ENCODE measurements around the gene EARS2.
"Not testable (repeated sequence)": the region's sequence is repeated elsewhere in the genome, so short reads cannot be mapped to it uniquely, and the experiment has no call there.

Gene EARS2

GRCh38 chr16:23570992-23571632 lies 14.0 kb upstream of the EARS2 start:
- no peak for DNase-seq (ENCODE audit: insufficient read length, low spot score)

DNA sequence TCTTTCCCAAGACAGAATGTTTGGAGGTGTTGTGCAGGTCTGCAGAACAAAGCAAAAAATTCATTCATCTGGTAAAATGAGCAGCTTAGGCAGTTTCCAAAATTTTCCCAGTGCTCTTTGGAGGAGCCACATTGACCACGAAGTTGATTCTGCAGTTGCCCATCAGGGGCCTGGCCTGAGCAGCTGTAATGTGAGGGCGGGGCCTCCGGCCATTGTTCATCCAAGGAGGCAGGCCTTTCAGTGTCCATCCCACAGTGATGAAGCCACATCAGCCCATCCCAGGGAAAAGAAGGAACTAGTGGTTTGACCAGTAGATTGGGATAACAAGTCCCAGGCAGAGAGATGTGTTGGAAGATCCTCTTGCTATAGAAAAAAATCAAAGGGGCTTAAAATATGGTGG lies 10.5 kb upstream of the EARS2 start:
- no peak for FAIRE-seq
- DNase-seq (ENCODE audit: insufficient read length, low spot score): no peak

More at GRCh38 chr16:23570992-23571632, 14.0 kb upstream of the EARS2 start:
- FAIRE-seq: no peak

GRCh38 chr16:23566724-23567123 lies 9.6 kb upstream of the EARS2 start:
- no peak for DNase-seq (ENCODE audit: insufficient read length, low spot score)
- FAIRE-seq: no peak

DNA sequence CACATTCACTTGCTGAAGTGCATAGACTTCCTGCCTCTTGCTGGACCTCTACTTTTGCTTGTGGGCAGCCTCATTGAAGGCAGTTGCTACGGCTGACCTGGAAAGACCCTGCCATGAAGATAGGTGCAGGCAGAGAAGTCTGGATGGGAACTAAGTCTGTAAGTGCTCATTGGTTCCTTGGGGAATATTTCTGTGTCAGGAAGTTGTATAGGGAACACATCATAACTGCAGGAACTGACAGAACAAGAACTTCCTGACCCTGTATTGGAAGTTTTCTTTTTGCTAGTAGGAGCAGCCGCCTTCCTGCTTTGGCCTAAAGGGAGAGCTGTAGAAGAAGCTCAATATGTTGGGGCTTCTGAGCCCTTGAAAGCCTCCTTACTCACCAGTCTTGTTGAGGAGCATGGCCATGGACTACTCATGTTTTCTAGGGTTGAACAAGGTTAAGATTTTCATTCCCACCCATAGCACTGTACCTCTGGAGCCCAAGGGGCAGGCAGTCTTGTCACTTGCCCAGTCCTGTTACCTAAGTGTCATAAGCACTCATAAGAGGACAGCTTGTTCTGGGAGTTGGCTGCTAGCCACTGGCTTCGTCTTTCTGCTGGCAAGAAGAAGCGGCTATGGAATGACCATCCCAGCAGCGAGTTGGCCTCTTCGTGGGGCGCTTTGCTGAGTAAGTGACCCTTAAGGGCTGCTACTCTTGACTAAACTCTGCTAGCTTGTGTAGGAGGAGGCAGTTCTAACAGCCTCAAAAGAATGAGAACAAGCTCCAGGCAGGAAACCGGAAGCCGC lies 7.6 kb upstream of the EARS2 start:
- FAIRE-seq (no peak), DNase-seq (ENCODE audit: insufficient read length, low spot score) (no peak)

- FAIRE-seq (no peak), DNase-seq (ENCODE audit: insufficient read length, low spot score) (no peak)
Measured at GRCh38 chr16:23563186-23563585, 6.0 kb upstream of the EARS2 start.

DNA sequence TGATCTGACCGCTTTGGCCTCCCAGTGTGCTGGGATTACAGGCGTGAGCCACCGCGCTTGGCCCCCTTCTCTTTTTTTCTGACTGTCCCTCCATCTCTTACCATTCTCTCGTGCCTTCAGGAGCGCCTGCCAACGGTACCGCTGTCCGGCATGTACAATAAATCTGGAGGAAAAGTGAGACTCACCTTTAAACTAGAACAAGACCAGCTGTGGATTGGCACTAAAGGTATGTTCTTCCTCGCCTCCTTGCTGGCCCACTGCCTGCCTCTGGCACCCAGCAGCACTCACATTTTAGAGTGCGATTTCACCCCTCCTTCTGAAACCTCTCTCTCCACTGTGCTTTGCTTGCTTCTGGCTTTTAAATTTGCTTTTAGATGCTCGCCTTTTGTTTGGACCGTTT lies 5.4 kb upstream of the EARS2 start:
- FAIRE-seq (no peak), DNase-seq (ENCODE audit: insufficient read length, low spot score) (no peak)

DNA sequence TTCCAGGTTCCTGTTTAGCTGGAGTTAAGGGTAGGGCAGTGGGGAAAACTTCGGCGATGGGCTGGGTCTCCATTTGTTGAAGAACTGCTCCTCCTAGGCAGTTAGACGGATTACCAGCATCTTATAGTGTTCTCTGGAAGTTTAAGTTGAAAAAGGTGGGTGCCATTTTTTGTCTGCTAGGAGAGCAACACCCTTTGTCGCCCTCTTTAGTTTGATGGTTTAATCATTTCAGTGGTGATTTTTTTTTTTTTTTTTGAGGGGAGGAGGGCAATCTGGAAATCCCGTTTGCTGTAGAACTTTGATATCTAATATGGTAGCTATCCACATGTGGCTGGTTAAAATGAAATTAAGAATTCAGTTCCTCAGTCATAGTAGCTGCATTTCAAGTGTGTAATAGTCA lies 4.4 kb upstream of the EARS2 start:
- FAIRE-seq (no peak), DNase-seq (ENCODE audit: insufficient read length, low spot score) (no peak)

DNA sequence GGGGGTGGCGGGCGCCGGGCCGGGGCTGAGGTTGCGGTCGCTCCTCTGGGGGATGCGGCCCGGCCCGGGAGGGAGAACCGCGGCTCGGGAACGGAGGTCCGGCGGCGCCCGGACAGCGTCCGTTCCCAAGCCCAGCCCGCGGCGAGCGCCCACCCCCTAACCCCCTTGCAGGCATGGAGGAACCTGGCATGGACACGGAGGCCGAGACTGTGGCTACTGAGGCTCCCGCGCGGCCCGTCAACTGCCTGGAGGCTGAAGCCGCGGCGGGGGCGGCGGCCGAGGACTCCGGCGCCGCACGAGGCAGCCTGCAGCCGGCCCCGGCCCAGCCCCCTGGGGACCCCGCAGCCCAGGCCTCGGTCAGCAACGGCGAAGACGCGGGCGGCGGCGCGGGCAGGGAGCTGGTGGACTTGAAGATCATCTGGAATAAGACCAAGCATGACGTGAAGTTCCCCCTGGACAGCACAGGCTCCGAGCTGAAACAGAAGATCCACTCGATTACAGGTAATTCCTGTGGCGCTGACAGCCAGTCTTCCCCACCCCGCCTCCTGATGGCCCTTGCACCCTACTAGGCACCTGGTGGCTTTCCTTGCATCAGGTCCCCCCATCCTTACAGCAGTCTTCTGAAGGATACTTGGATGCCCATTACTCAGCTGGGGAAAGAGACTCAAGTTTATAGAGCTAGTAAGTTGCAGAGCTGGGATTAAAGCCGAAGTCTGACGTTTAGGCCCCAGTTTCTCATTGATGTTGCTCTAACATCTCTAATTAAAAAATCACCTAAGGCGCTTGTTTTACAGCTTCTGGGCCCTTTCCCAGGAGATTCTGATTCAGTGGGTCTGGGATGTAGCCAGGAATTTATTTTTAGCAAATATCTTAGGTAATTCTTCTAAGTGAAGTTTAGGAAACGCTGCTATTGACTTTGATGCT lies 891 bp upstream of the EARS2 start:
- FAIRE-seq: no peak
- DNase-seq (ENCODE audit: insufficient read length, low spot score): peak; percentile 14

DNA sequence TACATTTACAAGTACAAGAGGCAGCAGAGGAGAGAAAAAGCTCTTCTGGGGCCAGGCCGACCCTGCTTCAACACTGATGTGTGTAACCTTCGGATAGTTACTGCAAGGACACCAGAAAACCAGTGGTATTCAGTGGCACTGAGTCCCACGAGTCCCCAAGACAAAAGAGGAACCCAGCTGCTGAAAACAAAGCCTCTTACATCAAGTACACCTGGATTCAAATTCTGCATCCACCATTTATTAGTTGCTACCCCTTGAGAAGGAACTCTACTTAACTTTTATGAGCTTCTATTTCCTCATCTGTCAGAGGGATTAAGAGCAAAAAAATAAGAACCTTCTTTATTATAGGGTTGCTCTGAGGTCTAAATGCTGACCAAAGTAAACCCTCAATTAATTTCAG lies 2.6 kb downstream of the EARS2 start:
- DNase-seq (ENCODE audit: insufficient read length, low spot score) (no peak), FAIRE-seq (no peak)

DNA sequence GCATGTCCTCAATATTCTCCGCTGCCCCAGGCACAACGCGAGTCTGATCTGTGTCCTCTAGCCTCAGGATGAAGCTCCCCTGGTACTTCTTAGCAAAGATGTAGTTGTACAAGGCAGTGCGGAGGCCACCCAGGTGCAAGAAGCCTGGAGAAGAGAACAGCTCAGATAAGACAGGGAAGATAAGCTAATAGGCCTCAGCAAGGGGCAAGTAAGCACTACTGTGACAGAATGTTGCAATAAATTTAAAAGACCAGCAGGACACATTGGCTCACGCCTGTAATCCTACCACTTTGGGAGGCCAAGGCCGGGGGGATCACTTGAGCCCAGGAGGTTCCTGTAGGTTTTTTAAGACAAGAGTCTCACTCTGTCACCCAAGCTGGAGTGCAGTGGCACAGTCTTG lies 5.0 kb downstream of the EARS2 start:
- DNase-seq (ENCODE audit: insufficient read length, low spot score) (no peak), FAIRE-seq (no peak)

DNA sequence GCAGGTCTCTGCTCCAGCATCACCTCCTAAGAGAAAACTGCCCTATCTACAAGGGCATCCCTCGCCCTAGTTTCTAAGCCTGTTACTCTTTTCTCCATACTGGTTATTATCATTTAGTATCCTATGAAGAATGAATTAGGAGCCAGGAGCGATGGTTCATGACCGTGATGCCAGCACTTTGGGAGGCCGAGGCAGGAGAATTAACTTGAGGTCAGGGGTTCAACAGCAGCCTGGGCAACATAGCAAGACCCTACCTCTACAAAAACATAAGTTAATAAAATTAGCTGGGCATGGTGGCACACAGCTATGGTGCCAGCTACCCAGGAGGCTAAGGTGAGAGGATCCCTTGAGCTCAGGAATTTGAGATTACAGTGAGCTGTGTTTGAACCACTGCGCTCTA lies 7.2 kb downstream of the EARS2 start:
- no peak for DNase-seq (ENCODE audit: insufficient read length, low spot score)
- no peak for FAIRE-seq

DNA sequence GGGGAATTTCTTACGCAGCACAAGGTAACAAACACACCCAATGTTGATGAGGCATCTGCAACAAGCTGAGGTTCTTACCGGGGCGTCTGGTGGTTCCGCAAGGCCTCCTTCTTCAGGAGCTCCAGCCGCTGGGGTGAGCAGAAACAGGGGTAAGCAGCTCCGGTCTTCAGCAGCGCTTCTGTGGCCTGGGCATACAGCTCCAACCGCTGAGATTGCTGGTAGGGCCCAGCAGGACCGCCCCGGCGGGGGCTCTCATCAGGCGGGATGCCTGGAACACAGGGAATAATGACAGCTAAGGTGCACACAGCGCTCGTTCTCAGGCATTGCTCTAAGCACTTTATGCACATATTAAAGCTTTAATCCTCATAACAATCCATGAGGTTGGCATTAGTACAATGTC lies 12.7 kb downstream of the EARS2 start:
- no peak for DNase-seq (ENCODE audit: insufficient read length, low spot score)
- no peak for FAIRE-seq

DNA sequence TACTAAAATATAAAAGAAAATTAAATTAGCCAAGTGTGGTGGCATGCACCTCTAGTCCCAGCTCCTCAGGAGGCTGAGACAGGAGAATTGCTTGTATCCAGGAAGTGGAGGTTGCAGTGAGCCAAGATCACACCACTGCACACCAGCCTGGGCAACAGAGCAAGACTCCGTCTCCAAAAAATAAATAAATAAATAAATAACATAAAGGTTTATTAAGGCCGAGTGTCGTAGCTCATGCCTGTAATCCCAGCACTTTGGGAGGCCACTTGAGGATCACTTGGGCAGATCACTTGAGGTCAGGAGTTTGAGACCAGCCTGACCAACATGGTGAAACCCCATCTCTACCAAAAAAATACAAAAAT lies 16.4 kb downstream of the EARS2 start:
- not testable (repeated sequence) for DNase-seq (ENCODE audit: insufficient read length, low spot score); FAIRE-seq

GRCh38 chr16:23539984-23540816 lies 16.9 kb downstream of the EARS2 start:
- DNase-seq (ENCODE audit: insufficient read length, low spot score) (no peak), FAIRE-seq (no peak)

GRCh38 chr16:23538919-23539278 lies 18.3 kb downstream of the EARS2 start:
- DNase-seq (ENCODE audit: insufficient read length, low spot score): no peak

DNA sequence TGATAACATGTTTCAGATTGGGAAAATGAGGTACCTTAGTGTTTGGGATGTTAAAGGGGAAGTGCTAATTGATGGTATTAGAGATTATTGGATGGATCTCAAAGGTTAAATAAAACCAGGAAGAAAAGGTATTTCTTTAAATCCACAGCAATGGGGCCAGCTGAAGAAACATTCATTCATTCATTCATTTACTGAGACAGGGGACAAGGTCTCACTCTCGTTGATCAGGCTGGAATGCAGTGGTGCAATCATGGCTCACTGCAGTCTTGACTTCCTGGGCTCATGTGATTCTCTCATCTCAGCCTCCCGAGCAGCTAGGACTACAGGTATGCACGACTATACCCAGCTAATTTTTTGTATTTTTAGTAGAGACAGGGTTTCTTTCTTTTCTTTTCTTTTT lies 19.8 kb downstream of the EARS2 start:
- DNase-seq (ENCODE audit: insufficient read length, low spot score) (no peak), FAIRE-seq (no peak)

More at GRCh38 chr16:23538919-23539278, 18.3 kb downstream of the EARS2 start:
- no peak for FAIRE-seq

DNA sequence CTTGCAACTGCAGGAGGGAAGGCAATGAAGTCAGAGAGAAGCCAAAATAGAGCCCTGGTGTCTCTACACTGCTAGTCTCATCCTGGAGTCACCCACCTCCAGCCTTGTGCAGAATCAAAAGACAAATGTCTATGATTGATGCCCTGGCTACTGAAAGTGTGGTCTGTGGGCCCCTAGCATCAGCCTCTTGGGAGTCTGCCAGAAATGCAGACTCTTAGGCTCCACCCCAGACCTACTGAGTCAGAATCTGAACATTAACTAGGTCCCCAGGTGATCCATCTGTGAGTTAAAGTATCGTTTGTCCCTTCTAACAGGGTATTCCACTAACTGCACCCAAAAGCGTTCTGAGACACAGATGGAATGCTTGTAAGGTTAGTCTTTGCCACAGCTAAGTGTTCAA lies 21.2 kb downstream of the EARS2 start:
- DNase-seq (ENCODE audit: insufficient read length, low spot score): no peak
- FAIRE-seq: no peak

DNA sequence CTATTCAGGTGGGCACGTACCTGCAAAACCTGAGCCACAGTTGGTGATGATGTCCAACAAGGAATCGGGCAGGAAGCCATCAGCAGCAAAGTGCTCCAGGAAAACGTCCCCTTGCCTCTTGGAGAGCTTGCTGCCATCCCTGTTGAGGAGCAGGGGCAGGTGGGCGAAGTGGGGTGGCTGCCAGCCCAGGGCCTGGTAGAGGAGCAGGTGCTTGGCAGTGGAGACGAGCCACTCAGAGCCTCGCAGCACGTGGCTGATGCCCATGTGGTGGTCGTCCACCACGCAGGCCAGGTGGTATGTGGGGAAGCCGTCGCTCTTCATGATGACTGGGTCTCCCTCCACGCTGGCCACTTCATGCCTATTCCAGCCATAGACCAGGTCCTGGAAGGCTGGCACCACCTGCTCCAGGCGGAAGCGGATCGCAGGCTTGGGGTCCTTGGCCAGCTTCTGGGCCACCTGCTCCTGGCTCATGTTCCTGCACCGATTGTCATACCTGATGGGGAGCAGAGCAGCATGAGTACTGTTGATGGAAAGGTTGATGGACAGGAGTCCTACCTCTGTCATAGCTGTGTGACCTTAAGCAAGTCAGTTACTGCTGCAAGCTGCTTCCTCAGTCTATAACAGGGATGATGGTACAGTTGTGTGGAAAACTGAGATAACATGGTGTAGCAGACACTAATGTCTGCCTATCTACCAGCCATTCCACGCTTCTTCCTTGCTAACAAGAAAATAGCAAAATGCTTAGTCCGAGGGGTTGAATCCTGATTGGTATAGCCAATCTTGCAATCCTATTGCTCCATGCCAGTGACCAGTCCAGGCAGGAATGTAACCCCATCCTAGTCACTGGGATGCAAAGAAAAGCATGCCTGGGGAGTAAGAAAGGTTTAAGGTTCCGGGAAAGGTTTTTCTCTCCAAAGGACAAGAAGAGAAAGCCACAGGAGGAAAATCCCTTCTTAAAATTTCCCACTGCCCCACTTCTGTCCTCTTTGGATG lies 22.0 kb downstream of the EARS2 start:
- no peak for DNase-seq (ENCODE audit: insufficient read length, low spot score)

DNA sequence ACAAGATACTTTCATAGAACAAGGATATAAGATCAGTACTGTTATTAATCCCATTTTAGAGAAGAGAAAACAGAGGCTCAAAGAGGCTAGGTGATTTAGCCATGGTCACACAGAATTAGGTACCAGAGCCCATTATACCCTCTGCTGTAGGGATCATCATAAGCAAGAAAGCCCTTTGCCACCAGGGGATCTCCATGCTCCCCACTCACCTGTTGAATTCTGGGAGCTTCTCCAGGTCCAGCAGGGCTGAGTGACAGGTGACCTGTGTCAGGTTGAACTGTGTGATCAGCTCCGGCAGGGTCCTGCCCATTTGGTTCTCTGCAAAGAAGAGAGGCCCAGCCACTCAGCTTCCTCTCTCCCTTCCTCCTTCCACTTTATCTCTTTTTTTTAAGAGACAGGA lies 24.7 kb downstream of the EARS2 start:
- no peak for FAIRE-seq

More for the DNA sequence above, 22.0 kb downstream of the EARS2 start:
- FAIRE-seq: no peak

More for the DNA sequence above, 24.7 kb downstream of the EARS2 start:
- DNase-seq (ENCODE audit: insufficient read length, low spot score): no peak

Data from GM19239 (cell line).